ENCODE data around the gene VWA1. TPM values are rescaled to one million over a fixed set of nuclear protein-coding genes. Genes with fewer than 3 reads are reported as not detected.
"Not testable (repeated sequence)": the region's sequence is repeated elsewhere in the genome, so short reads cannot be mapped to it uniquely, and the experiment has no call there.

Gene VWA1
- total RNA-seq, 2 donors from 2014 or later = not detected

- not testable (repeated sequence) for H3K4me3 Mint-ChIP-seq; H3K27me3 Mint-ChIP-seq; DNase-seq; H3K27ac Mint-ChIP-seq; H3K9me3 ChIP-seq (ENCODE audit: control insufficient read depth, low read length, poor library complexity, severe bottlenecking); H3K4me1 Mint-ChIP-seq; ATAC-seq; H3K36me3 Mint-ChIP-seq (ENCODE audit: low read depth)
Measured at GRCh38 chr1:1410238-1410637, 25.3 kb upstream of the VWA1 start.

DNA sequence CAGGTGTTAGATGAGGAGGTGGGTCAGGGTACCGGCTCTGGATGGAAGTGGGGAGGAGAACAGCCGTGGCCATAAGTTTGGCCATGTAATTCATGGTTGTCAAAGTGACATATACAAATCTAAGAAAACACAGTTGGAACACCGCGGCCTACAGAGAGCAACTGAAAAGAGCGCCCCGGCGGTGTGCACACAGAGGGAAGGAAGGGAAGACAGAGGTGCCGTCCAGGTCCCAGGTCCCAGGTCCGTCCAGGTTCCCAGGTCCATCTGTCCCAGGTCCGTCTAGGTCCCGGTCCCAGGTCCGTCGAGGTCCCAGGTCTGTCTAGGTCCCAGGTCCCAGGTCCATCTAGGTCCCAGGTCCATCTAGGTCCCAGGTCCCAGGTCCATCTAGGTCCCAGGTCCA lies 23.9 kb upstream of the VWA1 start:
- Mint-ChIP-seq H3K27me3 (no peaks in the 10 kb centered on the region), H3K4me1 (no peaks in the 10 kb centered on the region), H3K27ac (no peak overlapping the region), H3K36me3 (ENCODE audit: low read depth) (no peaks in the 10 kb centered on the region), H3K4me3 (no peak overlapping the region)
- H3K9me3 ChIP-seq (ENCODE audit: control insufficient read depth, low read length, poor library complexity, severe bottlenecking) = no peaks in the 10 kb centered on the region
- DNase-seq (no peak), ATAC-seq (no peak)

DNA sequence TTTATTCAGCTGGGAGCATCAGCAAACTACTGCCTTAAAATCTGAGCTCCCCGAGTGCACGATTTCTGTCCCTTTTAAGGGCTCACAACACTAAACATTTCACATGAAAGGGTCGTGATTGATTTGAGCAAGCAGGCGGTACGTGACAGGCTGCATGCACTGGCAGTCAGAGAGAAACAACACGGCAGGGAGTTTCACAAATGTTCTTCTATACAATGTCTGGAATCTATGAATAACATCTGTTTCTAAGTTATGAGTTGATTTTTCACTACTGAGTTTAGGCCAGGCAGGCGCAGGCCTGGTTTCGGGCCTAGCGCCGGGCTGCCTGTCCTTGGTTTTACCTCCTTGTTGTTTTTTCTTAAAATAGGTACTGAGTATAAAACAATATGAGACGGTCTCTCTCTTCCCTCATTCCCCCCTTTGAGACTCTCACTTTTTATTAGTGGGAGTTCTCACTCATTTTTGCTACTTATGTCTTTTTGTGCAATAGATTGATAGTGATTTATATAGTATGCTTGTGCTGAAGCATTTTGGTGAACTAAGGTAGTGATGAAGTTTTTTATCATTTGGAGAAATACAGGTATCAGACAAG lies 23.1 kb upstream of the VWA1 start:
- not testable (repeated sequence) for H3K9me3 ChIP-seq (ENCODE audit: control insufficient read depth, low read length, poor library complexity, severe bottlenecking); H3K36me3 Mint-ChIP-seq (ENCODE audit: low read depth); DNase-seq; H3K4me1 Mint-ChIP-seq; H3K27me3 Mint-ChIP-seq; H3K27ac Mint-ChIP-seq; ATAC-seq
- peak overlapping the region; percentile 32 for H3K4me3 Mint-ChIP-seq

- no peak overlapping the region for H3K4me3 Mint-ChIP-seq
- no peaks in the 10 kb centered on the region for H3K9me3 ChIP-seq (ENCODE audit: control insufficient read depth, low read length, poor library complexity, severe bottlenecking)
- ATAC-seq (no peak), DNase-seq (no peak)
- no peaks in the 10 kb centered on the region for H3K36me3 Mint-ChIP-seq (ENCODE audit: low read depth)
- peaks cover 2% of the 10 kb centered on the region for H3K4me1 Mint-ChIP-seq
- no peak overlapping the region for H3K27ac Mint-ChIP-seq
- H3K27me3 Mint-ChIP-seq = peaks cover 7% of the 10 kb centered on the region
Measured at GRCh38 chr1:1415751-1416150, 19.7 kb upstream of the VWA1 start.

GRCh38 chr1:1417396-1417795 lies 18.1 kb upstream of the VWA1 start:
- not testable (repeated sequence) for DNase-seq; H3K27me3 Mint-ChIP-seq; H3K4me1 Mint-ChIP-seq; H3K27ac Mint-ChIP-seq; H3K9me3 ChIP-seq (ENCODE audit: control insufficient read depth, low read length, poor library complexity, severe bottlenecking); ATAC-seq; H3K4me3 Mint-ChIP-seq; H3K36me3 Mint-ChIP-seq (ENCODE audit: low read depth)

GRCh38 chr1:1417825-1418463 lies 17.5 kb upstream of the VWA1 start:
- not testable (repeated sequence) for DNase-seq; H3K27ac Mint-ChIP-seq; H3K36me3 Mint-ChIP-seq (ENCODE audit: low read depth); H3K4me1 Mint-ChIP-seq; H3K9me3 ChIP-seq (ENCODE audit: control insufficient read depth, low read length, poor library complexity, severe bottlenecking); ATAC-seq; H3K4me3 Mint-ChIP-seq
- H3K27me3 Mint-ChIP-seq = peaks cover 15% of the 10 kb centered on the region

GRCh38 chr1:1418464-1419362 lies 16.8 kb upstream of the VWA1 start:
- H3K9me3 ChIP-seq (ENCODE audit: control insufficient read depth, low read length, poor library complexity, severe bottlenecking) = no peaks in the 10 kb centered on the region
- DNase-seq (no peak), ATAC-seq (no peak)
- no peak overlapping the region for H3K27ac Mint-ChIP-seq
- H3K4me3 Mint-ChIP-seq = no peak overlapping the region
- peaks cover 20% of the 10 kb centered on the region for H3K27me3 Mint-ChIP-seq
- H3K4me1 Mint-ChIP-seq = peaks cover 6% of the 10 kb centered on the region
- H3K36me3 Mint-ChIP-seq (ENCODE audit: low read depth) = no peaks in the 10 kb centered on the region

DNA sequence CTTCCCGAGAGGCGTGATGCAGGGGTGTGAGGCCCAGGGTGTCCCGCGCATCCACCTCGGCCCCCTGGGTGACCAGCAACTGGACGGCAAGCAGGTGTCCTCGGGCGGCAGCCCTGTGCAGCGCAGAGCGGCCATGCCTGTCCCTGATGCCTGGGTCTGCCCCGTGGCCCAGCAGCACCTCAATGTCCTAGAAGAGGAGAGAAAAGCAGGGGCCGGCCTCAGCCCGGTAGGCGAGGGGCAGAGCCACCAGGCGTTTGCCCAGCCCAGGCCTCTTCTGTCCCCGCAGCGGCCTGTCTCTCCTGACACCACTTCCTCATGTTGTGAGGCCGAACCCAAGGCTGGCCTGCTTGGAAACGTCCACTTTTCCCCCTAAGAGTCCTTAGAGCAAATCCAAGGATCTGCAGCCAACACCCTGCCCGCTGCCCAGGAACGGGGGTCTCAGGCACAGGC lies 16.1 kb upstream of the VWA1 start:
- H3K36me3 Mint-ChIP-seq (ENCODE audit: low read depth) = no peaks in the 10 kb centered on the region
- H3K9me3 ChIP-seq (ENCODE audit: control insufficient read depth, low read length, poor library complexity, severe bottlenecking) = no peaks in the 10 kb centered on the region
- ATAC-seq (no peak), DNase-seq (no peak)
- no peak overlapping the region for H3K27ac Mint-ChIP-seq
- H3K4me1 Mint-ChIP-seq = peaks cover 6% of the 10 kb centered on the region
- no peak overlapping the region for H3K4me3 Mint-ChIP-seq
- peaks cover 22% of the 10 kb centered on the region for H3K27me3 Mint-ChIP-seq

DNA sequence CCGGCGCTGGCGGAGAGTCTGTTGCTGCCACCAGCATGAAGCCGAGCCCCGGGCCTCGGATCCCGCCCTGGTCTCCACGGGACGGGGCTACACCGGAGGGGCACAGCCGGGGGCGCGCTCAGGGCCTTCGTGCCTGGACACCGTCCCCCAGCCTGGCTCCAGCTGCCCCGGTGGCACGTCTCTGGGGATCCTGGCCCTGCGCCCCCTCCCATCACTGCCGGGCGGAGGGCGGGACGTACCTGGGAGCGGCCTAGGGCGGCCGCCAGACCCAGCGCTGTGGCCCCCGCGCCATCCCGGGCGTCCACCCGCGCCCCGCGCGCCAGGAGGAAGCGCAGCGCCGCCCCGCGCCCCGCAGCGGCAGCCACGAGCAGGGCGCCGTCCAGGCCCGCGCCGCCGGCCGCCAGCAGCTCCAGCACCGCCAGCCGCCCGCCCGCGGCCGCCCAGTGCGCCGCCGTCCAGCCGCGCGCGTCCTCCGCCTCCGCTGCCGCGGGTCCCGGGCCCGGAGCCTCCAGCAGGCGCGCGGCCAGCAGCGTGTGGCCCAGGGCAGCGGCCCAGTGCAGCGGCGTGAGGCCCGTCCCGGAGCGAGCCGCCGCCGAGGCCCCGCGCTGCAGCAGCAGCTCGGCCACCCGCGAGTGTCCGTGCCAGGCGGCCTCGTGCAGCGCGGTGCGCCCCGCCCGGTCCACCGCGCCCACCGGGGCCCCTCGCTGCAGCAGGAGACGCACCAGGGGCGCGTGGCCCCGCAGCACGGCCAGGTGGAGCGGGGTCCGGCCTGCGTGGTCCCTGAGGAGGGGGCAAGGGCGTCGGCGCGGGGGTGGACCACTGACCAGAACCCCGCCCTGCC lies 15.5 kb upstream of the VWA1 start:
- peaks cover 29% of the 10 kb centered on the region for H3K27me3 Mint-ChIP-seq
- no peaks in the 10 kb centered on the region for H3K36me3 Mint-ChIP-seq (ENCODE audit: low read depth)
- ATAC-seq (peak; percentile 49), DNase-seq (no peak)
- no peaks in the 10 kb centered on the region for H3K9me3 ChIP-seq (ENCODE audit: control insufficient read depth, low read length, poor library complexity, severe bottlenecking)
- H3K27ac Mint-ChIP-seq = no peak overlapping the region
- H3K4me1 Mint-ChIP-seq = peaks cover 6% of the 10 kb centered on the region
- no peak overlapping the region for H3K4me3 Mint-ChIP-seq

DNA sequence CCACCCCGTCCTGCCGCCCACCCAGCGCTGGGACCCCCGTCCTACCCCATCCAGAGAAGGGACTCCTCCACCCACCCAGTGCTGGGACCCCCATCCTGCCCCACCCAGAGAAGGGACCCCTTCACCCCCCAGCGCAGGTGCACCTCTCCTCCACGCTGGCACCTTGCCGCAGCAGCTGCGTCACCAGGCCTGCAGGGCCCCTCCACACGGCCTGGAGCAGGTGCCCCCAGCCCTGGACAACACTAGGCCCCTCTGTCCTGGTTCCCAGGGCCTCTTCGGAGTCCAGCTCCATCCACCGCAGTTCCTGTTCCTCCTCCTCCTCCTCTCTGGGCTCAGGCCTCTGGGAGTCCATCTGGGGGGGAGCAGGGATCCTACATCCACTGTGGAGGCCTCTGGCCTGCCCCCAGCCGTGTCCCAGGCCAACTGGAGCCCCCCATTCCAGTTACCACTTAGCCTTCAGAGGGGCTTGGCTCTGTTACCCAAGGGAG lies 14.8 kb upstream of the VWA1 start:
- ATAC-seq = no peak
- H3K27me3 Mint-ChIP-seq = peaks cover 31% of the 10 kb centered on the region
- no peaks in the 10 kb centered on the region for H3K9me3 ChIP-seq (ENCODE audit: control insufficient read depth, low read length, poor library complexity, severe bottlenecking)

GRCh38 chr1:1421147-1421906 lies 14.2 kb upstream of the VWA1 start, which contains the start of gene ANKRD65:
Gene ANKRD65, minus strand, starts transcription at chr1:1421276. Its CDS starts 271 bp downstream, at chr1:1421005.
- Mint-ChIP-seq H3K36me3 (ENCODE audit: low read depth) (peaks cover 1% of the 10 kb centered on the region), H3K4me1 (peaks cover 7% of the 10 kb centered on the region), H3K27me3 (peaks cover 33% of the 10 kb centered on the region), H3K4me3 (peak within 1 kb of the TSS; percentile 50), H3K27ac (no peak within 1 kb of the TSS)
- no peak for ATAC-seq
- H3K9me3 ChIP-seq (ENCODE audit: control insufficient read depth, low read length, poor library complexity, severe bottlenecking) = no peaks in the 10 kb centered on the region
- no peak for DNase-seq

More for the DNA sequence above, 14.8 kb upstream of the VWA1 start:
- no peaks in the 10 kb centered on the region for H3K36me3 Mint-ChIP-seq (ENCODE audit: low read depth)
- H3K4me3 Mint-ChIP-seq = peak overlapping the region; percentile 50
- DNase-seq = no peak
- peaks cover 6% of the 10 kb centered on the region for H3K4me1 Mint-ChIP-seq
- no peak overlapping the region for H3K27ac Mint-ChIP-seq

DNA sequence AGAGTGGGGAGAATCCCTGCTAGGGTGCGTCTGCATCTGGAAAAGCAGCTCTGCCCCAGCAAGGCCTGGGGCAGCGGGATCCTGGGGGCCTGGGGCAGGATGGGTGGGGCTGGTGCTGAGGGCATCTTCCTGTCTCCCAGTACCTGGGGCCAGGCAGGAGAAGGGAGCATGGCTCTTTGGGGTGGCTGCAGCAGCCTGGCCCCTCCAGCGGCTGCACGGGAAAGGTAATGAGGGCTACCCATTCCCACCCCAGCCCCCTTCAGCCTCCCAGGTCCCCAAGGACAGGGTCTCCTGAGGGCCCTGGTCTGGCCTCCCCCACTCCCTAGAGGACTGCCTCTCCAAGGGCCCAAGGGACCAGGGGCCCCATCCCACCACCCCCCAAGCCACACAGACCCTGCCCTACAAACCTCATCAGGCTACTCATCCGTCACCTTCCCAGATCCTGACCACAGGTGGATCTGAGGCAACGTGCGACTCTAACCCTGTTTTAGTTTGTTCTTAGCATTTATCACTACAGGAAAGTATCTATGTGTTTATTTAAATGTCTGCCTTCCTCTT lies 13.5 kb upstream of the VWA1 start:
- H3K4me3 Mint-ChIP-seq = no peak overlapping the region
- DNase-seq (no peak), ATAC-seq (no peak)
- H3K9me3 ChIP-seq (ENCODE audit: control insufficient read depth, low read length, poor library complexity, severe bottlenecking) = no peaks in the 10 kb centered on the region
- H3K36me3 Mint-ChIP-seq (ENCODE audit: low read depth) = peaks cover 2% of the 10 kb centered on the region
- no peak overlapping the region for H3K27ac Mint-ChIP-seq
- H3K4me1 Mint-ChIP-seq = peaks cover 8% of the 10 kb centered on the region
- H3K27me3 Mint-ChIP-seq = peaks cover 35% of the 10 kb centered on the region
